Measurements from ENCODE around the gene MTF2.
A peak's percentile ranks its signal among the peaks of the same experiment; 100 is the strongest.
"Not testable (repeated sequence)": the region's sequence is repeated elsewhere in the genome, so short reads cannot be mapped to it uniquely, and the experiment has no call there.

Gene MTF2

GRCh38 chr1:93078986-93079654 is at the start of gene MTF2:
Gene MTF2 (plus strand): TSS chr1:93079283. CDS start chr1:93079527, 244 bp downstream.
- Histone ChIP-seq H3K4me3 (peak within 1 kb of the TSS; percentile 68 to 79), H3K27me3 (no peaks in the 10 kb centered on the region), H3K9me3 (no peaks in the 10 kb centered on the region), H3K36me3 (no peaks in the 10 kb centered on the region), H3K27ac (peak within 1 kb of the TSS; percentile 63 to 71), H3K4me1 (peaks cover 0 to 27% (median 12%) of the 10 kb centered on the region in 4 donors)
- peak; percentile 91 to 95 for DNase-seq
- TF ChIP-seq CTCF (IDR thresholded peaks at IDR 0.05): no peak
- intact Hi-C loops (cut with DNase I; ENCODE audit: low total_unique reads): no loop called here

- H3K4me1 ChIP-seq: no peaks in the 10 kb centered on the region
- TF ChIP-seq CTCF (IDR thresholded peaks at IDR 0.05): no peak
- intact Hi-C loops (cut with DNase I; ENCODE audit: low total_unique reads): no loop called here
- no peaks in the 10 kb centered on the region for H3K36me3 ChIP-seq
- no peak overlapping the region for H3K27ac ChIP-seq
- no peak overlapping the region for H3K4me3 ChIP-seq
- no peaks in the 10 kb centered on the region for H3K9me3 ChIP-seq
- H3K27me3 ChIP-seq: peaks cover 0 to 4% of the 10 kb centered on the region in 2 donors
- no peak for DNase-seq
Measured at GRCh38 chr1:93029317-93029716, 49.8 kb upstream of the MTF2 start.

GRCh38 chr1:93030191-93030590 is 48.9 kb upstream of the MTF2 start:
- H3K4me1 ChIP-seq; H3K4me3 ChIP-seq; intact Hi-C loops (cut with DNase I; ENCODE audit: low total_unique reads); DNase-seq; H3K36me3 ChIP-seq; H3K9me3 ChIP-seq; H3K27me3 ChIP-seq; H3K27ac ChIP-seq: not testable (repeated sequence)

GRCh38 chr1:93031711-93032110 is 47.4 kb upstream of the MTF2 start:
- H3K27me3 ChIP-seq: peaks cover 0 to 4% of the 10 kb centered on the region in 2 donors
- no peaks in the 10 kb centered on the region for H3K9me3 ChIP-seq
- H3K4me1 ChIP-seq: no peaks in the 10 kb centered on the region
- no peak for TF ChIP-seq CTCF (IDR thresholded peaks at IDR 0.05)
- H3K4me3 ChIP-seq: no peak overlapping the region
- no peaks in the 10 kb centered on the region for H3K36me3 ChIP-seq
- intact Hi-C loops (cut with DNase I; ENCODE audit: low total_unique reads): no loop called here
- no peak overlapping the region for H3K27ac ChIP-seq
- no peak for DNase-seq

- no peaks in the 10 kb centered on the region for H3K4me1 ChIP-seq
- intact Hi-C loops (cut with DNase I; ENCODE audit: low total_unique reads): no loop called here
- H3K27ac ChIP-seq: no peak overlapping the region
- H3K27me3 ChIP-seq: no peaks in the 10 kb centered on the region
- H3K9me3 ChIP-seq: no peaks in the 10 kb centered on the region
- no peak overlapping the region for H3K4me3 ChIP-seq
- no peak for DNase-seq
- H3K36me3 ChIP-seq: no peaks in the 10 kb centered on the region
- no peak for TF ChIP-seq CTCF (IDR thresholded peaks at IDR 0.05)
Measured at GRCh38 chr1:93033029-93033428, 46.1 kb upstream of the MTF2 start.

- intact Hi-C loops (cut with DNase I; ENCODE audit: low total_unique reads): no loop called here
- no peaks in the 10 kb centered on the region for H3K4me1 ChIP-seq
- H3K36me3 ChIP-seq: no peaks in the 10 kb centered on the region
- H3K4me3 ChIP-seq: no peak overlapping the region
- no peaks in the 10 kb centered on the region for H3K27me3 ChIP-seq
- H3K9me3 ChIP-seq: no peaks in the 10 kb centered on the region
- no peak for TF ChIP-seq CTCF (IDR thresholded peaks at IDR 0.05)
- H3K27ac ChIP-seq: no peak overlapping the region
- no peak for DNase-seq
Measured at GRCh38 chr1:93033785-93034184, 45.3 kb upstream of the MTF2 start.

Data from tibial artery (tissue), 4 donors.